Activated T-cell treated with anti-CD3 and anti-CD28 coated beads, Interleukin-2, amount 50 U/mL, for 24 hours (primary cell): ENCODE data around the gene SREBF2.

Experiments
- DNase-seq: peaks from one replicate; pipeline ENCODE4 v3.0.0-alpha.2; 2020
- H3K27ac Mint-ChIP-seq: 2 replicates; pipeline ENCODE4 v1.8.0; 2020; ENCODE audit warnings: mild to moderate bottlenecking, mixed read lengths
- H3K27me3 Mint-ChIP-seq: 2 replicates; pipeline ENCODE4 v1.8.0; 2020; ENCODE audit warnings: mixed read lengths
- H3K36me3 Mint-ChIP-seq: 2 replicates; pipeline ENCODE4 v1.8.0; 2020; ENCODE audit warnings: low read depth, mixed read lengths
- H3K4me1 Mint-ChIP-seq: 2 replicates; pipeline ENCODE4 v1.8.0; 2020; ENCODE audit warnings: low read depth, mixed read lengths
- H3K4me3 Mint-ChIP-seq: 2 replicates; pipeline ENCODE4 v1.8.0; 2020; ENCODE audit warnings: mild to moderate bottlenecking, moderate library complexity, mixed read lengths
- H3K9me3 Mint-ChIP-seq: 2 replicates; pipeline ENCODE4 v1.8.0; 2020; ENCODE audit warnings: mixed read lengths

Gene SREBF2

DNA sequence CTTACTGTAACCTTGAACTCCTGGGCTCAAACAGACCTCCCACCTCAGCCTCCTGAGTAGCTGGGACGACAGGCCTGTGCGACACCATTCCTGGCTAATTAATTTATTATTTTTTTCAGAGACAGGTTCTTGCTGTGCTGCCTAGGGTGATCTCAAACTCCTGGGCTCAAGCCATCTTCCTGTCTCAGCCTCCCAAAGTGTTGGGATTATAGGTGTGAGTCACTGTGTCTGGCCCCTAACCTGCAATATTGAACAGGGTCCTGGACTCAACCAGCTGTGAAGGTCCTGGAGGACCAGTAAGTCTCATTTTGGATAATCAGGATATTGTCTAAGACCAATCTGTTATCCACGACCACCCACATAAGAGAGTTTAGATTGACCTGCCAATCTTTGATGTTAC is 17.2 kb upstream of the SREBF2 start:
- DNase-seq, result no peak
- peak overlapping the region; percentile 28 for H3K27ac Mint-ChIP-seq
- H3K4me3 Mint-ChIP-seq, result no peak overlapping the region
- H3K4me1 Mint-ChIP-seq, result peaks cover 4% of the 10 kb centered on the region
- H3K9me3 Mint-ChIP-seq, result no peaks in the 10 kb centered on the region
- H3K36me3 Mint-ChIP-seq, result peaks cover 76% of the 10 kb centered on the region
- no peaks in the 10 kb centered on the region for H3K27me3 Mint-ChIP-seq

DNA sequence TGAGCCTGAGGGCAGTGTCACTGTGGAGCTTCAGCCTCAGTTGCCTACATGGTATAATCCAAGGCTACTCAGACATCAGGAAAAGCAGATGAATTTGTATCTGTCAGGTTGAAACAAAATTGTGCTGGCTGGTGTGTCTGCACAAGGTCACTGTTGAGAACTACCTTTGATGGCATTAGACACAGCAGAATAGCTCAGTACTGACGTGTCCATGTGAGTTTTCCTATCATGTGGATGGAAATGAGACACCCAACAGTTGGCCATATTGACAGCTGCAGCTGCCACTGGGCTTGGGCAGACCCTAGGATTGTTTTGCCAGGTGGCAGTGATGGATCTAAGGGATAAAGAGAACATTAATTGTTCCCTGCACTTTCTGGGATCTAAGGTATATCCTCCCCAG is 16.7 kb upstream of the SREBF2 start:
- Mint-ChIP-seq H3K27me3 (no peaks in the 10 kb centered on the region), H3K36me3 (peaks cover 75% of the 10 kb centered on the region), H3K9me3 (no peaks in the 10 kb centered on the region), H3K4me1 (peaks cover 6% of the 10 kb centered on the region), H3K4me3 (no peak overlapping the region), H3K27ac (peak overlapping the region; percentile 28)
- no peak for DNase-seq

DNA sequence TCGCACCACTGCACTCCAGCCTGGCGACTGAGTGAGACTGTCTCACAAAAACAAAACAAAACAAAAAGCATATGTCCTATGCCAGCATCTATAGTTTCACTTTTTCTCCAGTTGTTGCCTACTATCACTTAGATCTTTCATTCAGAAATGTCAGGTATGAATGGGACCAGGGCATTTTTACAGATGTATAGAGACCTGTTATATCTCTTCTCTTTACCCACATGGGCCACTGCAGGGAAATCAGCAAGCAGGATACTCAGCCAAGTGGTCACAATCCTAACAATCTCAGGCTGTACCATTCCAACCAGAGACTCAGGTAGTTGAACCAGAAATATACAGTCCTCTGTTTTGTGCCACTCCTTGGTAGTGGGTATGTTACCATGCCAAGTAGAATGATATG is 16.0 kb upstream of the SREBF2 start:
- peaks cover 11% of the 10 kb centered on the region for H3K4me1 Mint-ChIP-seq
- peaks cover 74% of the 10 kb centered on the region for H3K36me3 Mint-ChIP-seq
- no peaks in the 10 kb centered on the region for H3K9me3 Mint-ChIP-seq
- no peaks in the 10 kb centered on the region for H3K27me3 Mint-ChIP-seq
- H3K4me3 Mint-ChIP-seq, result no peak overlapping the region
- peak overlapping the region; percentile 18 for H3K27ac Mint-ChIP-seq
- DNase-seq, result no peak

DNA sequence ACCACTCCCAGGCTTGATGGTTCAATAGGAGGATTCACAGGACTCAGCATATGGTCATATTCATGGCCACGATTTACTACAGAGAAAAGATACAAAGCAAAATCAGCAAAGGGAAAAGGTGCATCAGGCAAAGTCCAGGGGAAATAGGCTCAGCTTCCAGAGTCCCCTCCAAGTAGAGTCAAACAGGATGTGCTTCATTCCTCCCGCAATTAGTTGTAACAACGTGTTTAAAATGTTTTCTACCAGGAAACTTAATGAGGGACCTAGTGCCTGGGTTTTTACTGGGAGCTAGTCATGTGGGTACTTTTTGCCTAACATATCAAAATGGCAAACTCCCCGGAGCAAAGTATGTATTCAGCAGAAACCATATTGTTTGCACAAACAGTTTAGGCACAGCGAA is 14.9 kb upstream of the SREBF2 start:
- Mint-ChIP-seq H3K27ac (no peak overlapping the region), H3K4me1 (peaks cover 22% of the 10 kb centered on the region), H3K27me3 (no peaks in the 10 kb centered on the region), H3K9me3 (no peaks in the 10 kb centered on the region), H3K36me3 (peaks cover 73% of the 10 kb centered on the region), H3K4me3 (no peak overlapping the region)
- DNase-seq, result no peak

DNA sequence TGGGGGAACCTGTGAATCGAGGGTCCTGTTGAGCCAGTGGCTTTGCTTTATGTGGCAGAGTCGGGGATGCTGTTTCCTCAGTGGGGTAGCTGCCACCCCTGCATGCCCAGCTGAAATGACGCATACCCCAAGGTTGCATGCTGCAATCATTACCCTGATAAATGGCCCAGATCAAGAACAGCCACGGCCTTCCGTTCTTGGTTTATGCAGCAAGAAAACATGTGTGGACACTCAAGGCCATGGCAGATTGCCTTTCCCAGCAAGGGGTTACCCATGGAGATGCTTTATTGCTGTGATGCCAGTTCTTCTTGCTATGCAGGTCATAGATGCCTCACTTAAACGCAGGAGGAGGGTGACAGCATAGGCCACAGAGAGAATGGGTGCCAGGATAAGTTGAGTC is 14.3 kb upstream of the SREBF2 start:
- no peak overlapping the region for H3K27ac Mint-ChIP-seq
- peaks cover 26% of the 10 kb centered on the region for H3K4me1 Mint-ChIP-seq
- no peaks in the 10 kb centered on the region for H3K27me3 Mint-ChIP-seq
- DNase-seq, result no peak
- peaks cover 71% of the 10 kb centered on the region for H3K36me3 Mint-ChIP-seq
- H3K9me3 Mint-ChIP-seq, result no peaks in the 10 kb centered on the region
- no peak overlapping the region for H3K4me3 Mint-ChIP-seq

DNA sequence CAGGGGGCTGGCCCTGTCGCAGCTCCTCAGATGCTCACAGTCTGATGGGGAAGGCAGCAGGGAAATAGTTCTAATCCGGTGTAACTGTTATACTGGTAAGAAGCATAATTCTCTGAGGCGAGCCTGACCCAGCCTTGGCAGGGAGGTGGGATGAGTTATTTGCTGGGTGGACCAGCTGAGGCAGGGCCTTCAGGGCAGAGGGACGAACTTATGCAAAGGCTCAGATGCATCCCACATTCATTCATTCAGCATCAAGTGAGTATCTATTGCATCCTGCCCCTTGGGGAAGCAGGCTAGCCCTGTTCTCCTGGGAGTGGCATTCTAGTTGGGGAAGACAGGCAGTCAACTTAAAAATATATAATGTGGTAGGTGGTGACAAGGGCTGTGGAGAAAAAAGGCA is 13.6 kb upstream of the SREBF2 start:
- Mint-ChIP-seq H3K27ac (peak overlapping the region; percentile 18), H3K4me1 (peaks cover 33% of the 10 kb centered on the region), H3K36me3 (peaks cover 71% of the 10 kb centered on the region), H3K9me3 (no peaks in the 10 kb centered on the region), H3K4me3 (no peak overlapping the region), H3K27me3 (no peaks in the 10 kb centered on the region)
- no peak for DNase-seq

DNA sequence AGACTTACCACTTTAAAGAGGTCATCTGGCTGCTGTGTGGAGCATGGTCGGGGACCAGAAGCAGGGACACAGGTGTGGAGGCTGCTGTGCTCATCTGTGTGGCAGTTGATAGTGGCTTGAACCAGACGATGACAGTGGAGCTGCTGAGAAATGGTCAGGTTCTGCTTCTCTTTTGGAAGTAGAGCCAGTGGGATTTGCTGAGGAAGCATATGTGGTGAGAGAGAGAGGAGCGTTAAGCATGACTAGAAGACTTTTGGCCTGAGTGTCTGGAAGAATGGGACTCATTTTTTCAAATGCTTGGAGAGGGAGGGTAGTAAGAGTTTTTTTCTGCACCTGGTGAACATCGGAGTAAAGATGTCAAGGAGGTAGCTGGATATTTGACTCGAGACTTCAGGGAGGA is 12.5 kb upstream of the SREBF2 start:
- peaks cover 35% of the 10 kb centered on the region for H3K4me1 Mint-ChIP-seq
- DNase-seq, result no peak
- H3K27me3 Mint-ChIP-seq, result no peaks in the 10 kb centered on the region
- H3K9me3 Mint-ChIP-seq, result no peaks in the 10 kb centered on the region
- H3K36me3 Mint-ChIP-seq, result peaks cover 68% of the 10 kb centered on the region
- H3K27ac Mint-ChIP-seq, result peak overlapping the region; percentile 16
- no peak overlapping the region for H3K4me3 Mint-ChIP-seq

DNA sequence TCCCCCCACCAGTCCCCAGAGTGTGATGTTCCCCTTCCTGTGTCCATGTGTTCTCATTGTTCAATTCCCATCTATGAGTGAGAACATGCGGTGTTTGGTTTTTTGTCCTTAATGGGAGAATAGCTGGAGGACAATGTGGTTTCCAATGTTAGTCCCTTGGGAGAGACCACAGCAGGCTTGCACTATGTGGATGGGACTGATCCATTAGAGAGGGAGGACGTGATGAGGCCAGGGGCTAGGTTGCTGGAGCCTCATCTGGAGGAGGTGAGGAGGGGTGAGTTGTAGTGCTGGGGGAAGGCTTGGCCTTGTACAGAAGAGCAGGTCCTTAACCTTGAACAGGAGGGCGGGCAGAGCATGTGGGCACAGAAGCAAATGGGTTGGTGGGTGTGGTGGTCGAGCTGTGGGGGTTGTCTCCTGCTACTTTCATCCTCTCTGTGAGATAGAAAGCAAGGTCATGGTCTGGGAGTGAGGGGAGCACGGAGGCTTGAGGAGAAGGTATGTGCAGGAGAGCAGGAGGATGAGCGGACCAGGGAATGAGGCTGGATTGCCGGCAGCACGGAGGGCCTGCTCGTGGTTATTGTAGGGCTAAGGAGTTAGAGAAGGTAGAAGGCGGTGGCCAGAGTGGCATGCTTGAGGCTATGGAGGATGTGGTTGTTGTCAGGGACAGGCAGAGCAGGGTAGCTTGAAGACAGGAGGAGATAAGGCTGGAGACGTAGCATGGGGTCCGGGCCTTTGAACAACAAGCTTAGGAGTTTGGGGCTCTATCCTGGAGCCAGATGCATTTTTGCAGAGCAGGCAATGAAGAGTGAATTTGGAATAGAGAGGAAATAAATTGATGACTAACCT is 11.2 kb upstream of the SREBF2 start:
- peaks cover 68% of the 10 kb centered on the region for H3K36me3 Mint-ChIP-seq
- no peak overlapping the region for H3K4me3 Mint-ChIP-seq
- peak overlapping the region; percentile 93 for H3K27ac Mint-ChIP-seq
- H3K27me3 Mint-ChIP-seq, result no peaks in the 10 kb centered on the region
- no peaks in the 10 kb centered on the region for H3K9me3 Mint-ChIP-seq
- H3K4me1 Mint-ChIP-seq, result peaks cover 33% of the 10 kb centered on the region
- no peak for DNase-seq

DNA sequence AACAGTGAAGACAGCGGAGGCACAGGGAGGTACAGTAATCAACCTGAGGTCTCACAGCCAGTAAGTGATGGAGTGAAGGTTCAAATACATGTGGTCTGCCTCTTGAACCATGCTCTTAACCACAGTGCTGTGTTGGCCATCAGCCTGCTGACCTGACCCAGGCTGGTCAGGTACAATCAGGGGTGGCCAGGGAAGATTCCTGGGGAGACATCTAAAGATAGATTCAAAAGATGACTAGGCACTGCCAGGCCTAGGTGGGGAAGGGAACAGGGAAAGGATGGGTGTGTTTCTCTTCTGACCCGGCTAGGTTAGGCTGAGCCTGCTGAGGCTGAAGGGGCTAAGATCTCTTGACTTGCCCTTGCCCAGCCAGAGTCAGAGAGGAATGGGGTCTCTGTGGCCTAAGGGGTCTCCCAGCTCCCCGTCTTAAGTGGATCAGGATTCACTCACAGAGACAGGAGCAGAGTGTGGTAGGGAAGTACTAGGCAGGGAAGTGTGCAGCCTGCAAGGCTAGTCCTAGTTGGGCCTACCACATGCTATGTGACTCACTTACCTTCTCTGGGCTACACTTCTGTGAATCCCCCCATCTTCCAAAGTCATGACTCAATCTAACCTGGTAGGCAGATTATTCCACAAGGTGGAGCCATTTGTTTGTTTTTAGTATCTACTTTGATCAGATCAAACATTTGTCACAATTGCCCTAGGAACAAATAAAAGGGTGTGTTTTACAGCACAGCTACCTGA is 10.4 kb upstream of the SREBF2 start:
- Mint-ChIP-seq H3K36me3 (peaks cover 65% of the 10 kb centered on the region), H3K27me3 (no peaks in the 10 kb centered on the region), H3K4me3 (no peak overlapping the region), H3K9me3 (no peaks in the 10 kb centered on the region), H3K4me1 (peaks cover 35% of the 10 kb centered on the region), H3K27ac (peak overlapping the region; percentile 93)
- DNase-seq, result peak; percentile 68

DNA sequence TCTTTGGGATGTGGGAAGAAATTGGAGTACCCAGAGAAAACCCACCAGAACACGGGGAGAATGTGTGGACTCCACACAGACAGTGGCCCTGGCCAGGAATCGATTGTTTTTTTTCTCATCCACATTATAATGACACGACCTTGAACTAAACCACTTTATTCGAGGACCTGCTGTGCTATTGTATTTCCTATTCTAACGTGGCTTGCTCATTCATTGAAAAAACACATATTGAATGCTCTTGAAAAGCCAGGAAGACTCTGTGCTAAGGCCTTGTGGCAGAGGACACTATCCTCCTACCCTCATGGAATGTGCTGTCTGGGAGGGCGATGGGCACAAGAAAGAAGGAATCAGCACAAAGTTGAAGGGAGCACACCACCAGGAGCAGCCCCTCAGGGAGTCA is 9.1 kb upstream of the SREBF2 start:
- peaks cover 43% of the 10 kb centered on the region for H3K4me1 Mint-ChIP-seq
- H3K27me3 Mint-ChIP-seq, result no peaks in the 10 kb centered on the region
- no peak for DNase-seq
- H3K9me3 Mint-ChIP-seq, result no peaks in the 10 kb centered on the region
- peaks cover 62% of the 10 kb centered on the region for H3K36me3 Mint-ChIP-seq
- peak overlapping the region; percentile 75 for H3K27ac Mint-ChIP-seq
- H3K4me3 Mint-ChIP-seq, result no peak overlapping the region

DNA sequence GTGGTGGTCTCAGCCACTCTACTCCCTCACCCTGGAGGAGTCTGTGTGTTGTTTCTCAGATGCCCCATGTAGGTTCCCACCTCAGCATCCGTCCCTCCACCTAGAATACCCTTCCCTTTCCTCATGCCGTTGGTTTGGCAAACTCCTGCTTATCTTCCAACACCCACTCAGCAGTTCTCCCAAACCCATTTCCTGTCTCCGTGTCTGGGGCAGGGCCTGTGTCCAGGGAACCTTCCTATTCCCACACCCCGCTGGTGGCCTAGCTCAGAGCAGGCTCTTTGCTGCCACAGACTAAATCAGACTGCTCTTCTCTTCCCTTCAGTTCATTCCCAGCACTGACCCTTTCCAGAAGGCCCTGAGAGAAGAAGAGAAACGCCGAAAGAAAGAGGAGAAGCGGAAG is 7.5 kb upstream of the SREBF2 start:
- no peaks in the 10 kb centered on the region for H3K27me3 Mint-ChIP-seq
- H3K9me3 Mint-ChIP-seq, result no peaks in the 10 kb centered on the region
- peak overlapping the region; percentile 45 for H3K27ac Mint-ChIP-seq
- DNase-seq, result no peak
- H3K4me1 Mint-ChIP-seq, result peaks cover 49% of the 10 kb centered on the region
- H3K4me3 Mint-ChIP-seq, result no peak overlapping the region
- peaks cover 56% of the 10 kb centered on the region for H3K36me3 Mint-ChIP-seq

DNA sequence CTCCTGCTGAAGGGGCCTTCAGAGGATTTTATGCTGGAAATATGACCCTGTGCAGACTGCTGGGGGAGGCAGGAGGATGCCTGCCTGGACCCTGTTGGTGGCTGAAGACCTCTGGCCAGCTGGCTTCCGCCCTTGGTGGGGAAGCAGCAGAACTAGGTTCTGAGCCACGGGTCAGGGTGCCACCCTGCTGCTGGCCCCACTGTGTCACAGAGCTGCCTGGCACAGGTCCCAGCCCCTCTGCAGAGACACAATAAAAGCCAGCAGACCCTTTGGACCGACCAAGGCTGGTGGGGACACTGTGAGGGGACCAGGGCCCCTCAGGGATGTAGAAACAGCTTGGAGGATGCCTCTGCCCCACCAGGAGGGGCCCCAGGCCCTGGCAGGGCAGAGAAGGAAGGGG is 6.9 kb upstream of the SREBF2 start:
- Mint-ChIP-seq H3K27ac (no peak overlapping the region), H3K36me3 (peaks cover 54% of the 10 kb centered on the region)

DNA sequence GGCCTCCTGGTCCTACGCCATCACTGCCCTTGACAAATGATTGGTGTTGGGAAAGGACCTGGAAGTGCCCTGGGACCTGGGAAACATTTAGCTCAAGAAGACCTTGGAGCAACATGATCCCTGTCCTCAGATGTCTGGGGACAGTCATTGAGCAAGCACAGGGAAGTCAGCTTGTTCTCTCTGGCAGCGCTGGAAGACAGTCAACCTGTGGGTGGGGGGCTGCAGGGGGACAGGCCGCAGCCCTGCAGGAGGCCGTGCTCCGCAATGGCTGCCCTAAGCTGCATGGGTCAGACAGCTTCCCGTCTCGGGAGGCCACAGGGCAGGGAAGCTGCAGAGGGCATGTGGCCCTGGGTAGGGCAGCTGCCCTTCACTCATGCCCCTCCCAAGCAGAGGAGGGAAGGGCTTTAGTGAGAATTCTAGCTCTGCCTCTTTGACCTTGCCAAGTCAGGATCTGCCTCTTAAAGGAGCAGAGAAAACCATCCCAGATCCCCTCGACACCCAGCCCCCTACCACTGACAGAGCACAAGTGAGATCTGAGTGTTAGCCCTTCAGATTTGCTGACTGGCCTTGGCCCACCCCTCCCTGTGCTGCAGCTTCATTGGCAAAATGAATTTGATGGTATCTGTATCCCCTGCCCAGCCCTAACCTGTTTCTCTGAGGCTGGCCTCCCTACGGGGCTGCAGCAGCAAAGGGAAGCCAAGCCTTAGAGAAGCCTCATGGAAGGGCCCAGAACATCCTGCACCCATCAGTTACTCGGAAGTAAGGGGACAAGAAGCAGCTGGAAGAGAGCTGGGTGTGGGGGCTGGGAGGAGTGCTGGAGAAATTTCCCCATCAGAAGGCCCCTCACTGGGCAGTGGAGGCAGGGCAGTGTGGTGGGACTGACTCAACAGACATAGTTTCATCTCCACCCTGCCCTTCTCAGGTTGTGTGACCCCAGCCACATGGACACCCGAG is 6.2 kb upstream of the SREBF2 start:
- Mint-ChIP-seq H3K4me1 (peaks cover 55% of the 10 kb centered on the region), H3K36me3 (peaks cover 57% of the 10 kb centered on the region), H3K9me3 (no peaks in the 10 kb centered on the region), H3K4me3 (no peak overlapping the region), H3K27me3 (no peaks in the 10 kb centered on the region), H3K27ac (peak overlapping the region; percentile 19)
- no peak for DNase-seq

More for the DNA sequence above, 6.9 kb upstream of the SREBF2 start:
- no peaks in the 10 kb centered on the region for H3K9me3 Mint-ChIP-seq
- H3K27me3 Mint-ChIP-seq, result no peaks in the 10 kb centered on the region
- no peak overlapping the region for H3K4me3 Mint-ChIP-seq
- peaks cover 51% of the 10 kb centered on the region for H3K4me1 Mint-ChIP-seq
- DNase-seq, result no peak

DNA sequence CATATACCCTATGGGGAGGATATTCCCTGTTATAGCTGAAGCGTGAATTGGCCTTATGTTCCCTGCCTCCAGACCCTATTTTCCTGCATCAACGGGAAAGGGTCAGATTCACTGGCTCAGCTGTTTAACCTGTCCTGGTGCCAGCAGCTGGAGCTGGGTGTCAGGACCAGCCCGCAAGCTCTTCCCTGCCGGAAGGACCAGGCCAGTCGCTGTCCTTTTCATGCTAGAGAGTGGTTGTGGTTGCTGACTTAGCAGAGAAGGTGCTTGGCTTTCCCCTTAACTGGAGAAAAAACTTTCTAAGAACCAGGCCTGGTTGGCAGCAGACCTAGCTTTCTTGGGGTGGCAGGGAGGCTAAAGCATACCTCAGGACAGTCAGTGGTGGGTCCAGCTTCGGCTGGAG is 5.2 kb upstream of the SREBF2 start:
- no peak for DNase-seq
- H3K4me3 Mint-ChIP-seq, result no peak overlapping the region
- H3K27me3 Mint-ChIP-seq, result no peaks in the 10 kb centered on the region
- peaks cover 55% of the 10 kb centered on the region for H3K4me1 Mint-ChIP-seq
- peak overlapping the region; percentile 28 for H3K27ac Mint-ChIP-seq
- H3K36me3 Mint-ChIP-seq, result peaks cover 60% of the 10 kb centered on the region
- H3K9me3 Mint-ChIP-seq, result no peaks in the 10 kb centered on the region
